Measurements from ENCODE around the gene KLHL25. TPM values are rescaled to one million over a fixed set of nuclear protein-coding genes. Genes with fewer than 3 reads are reported as not detected.

Gene KLHL25
- total and polyA plus RNA-seq, 2 of the 8 experiments (the other 6 are each of a cell fraction or from before 2014, with no cell fraction given), result 16.5 to 22.0 TPM

- Histone ChIP-seq H2AK5ac (ENCODE audit: low read depth, low read length) (0 out of 2 replicates have a peak overlapping the region, but pooled peaks have one; percentile 53), H3K23me2 (ENCODE audit: low read depth, low read length) (peaks cover 2% of the 10 kb centered on the region; the same call in 1 of the 2 replicates), H2BK120ac (replicated peaks; ENCODE audit: low read depth, low read length) (no peak overlapping the region), H3K9ac (replicated peaks in 1 of 4; ENCODE audit: extremely low read depth in 1 of 4, low read depth in 3 of 4, low read length in 3 of 4) (no peak overlapping the region), H2BK20ac (ENCODE audit: low read length) (no peak overlapping the region), H3K14ac (ENCODE audit: insufficient read length) (no peak overlapping the region), H2BK15ac (ENCODE audit: low read length) (no peak overlapping the region), H3K27ac (ENCODE audit: low read depth, low read length) (no peak overlapping the region), H4K8ac (ENCODE audit: extremely low read depth, insufficient read depth, low read length) (no peak overlapping the region), H3K23ac (ENCODE audit: insufficient read length) (no peak overlapping the region), H2AFZ (ENCODE audit: low read length) (no peak overlapping the region), H3K79me1 (ENCODE audit: low read depth, low read length) (no peaks in the 10 kb centered on the region; the same call in 1 of the 2 replicates), H3K4ac (replicated peaks; ENCODE audit: insufficient read length, low read depth, low read length) (no peak overlapping the region), H3K4me1 (replicated peaks in 1 of 4; ENCODE audit: control insufficient read depth in 3 of 4, insufficient read depth in 4 of 4, low read length in 3 of 4) (peaks cover 6 to 45% (median 33%) of the 10 kb centered on the region in 4 experiments), H3K18ac (ENCODE audit: extremely low read depth, low read length) (peak overlapping the region; percentile 32; the same call in 1 of the 2 replicates), H3K9me3 (ENCODE audit: insufficient read depth in 2 of 2, low read depth in 1 of 2, low read length in 1 of 2) (no peaks in the 10 kb centered on the region), H3K56ac (replicated peaks; ENCODE audit: insufficient read length, low read depth, low read length) (no peak overlapping the region), H2BK12ac (ENCODE audit: low read depth, low read length) (no peak overlapping the region), H3K36me3 (ENCODE audit: control insufficient read depth in 2 of 4, insufficient read depth in 4 of 4, low read length in 3 of 4) (peaks cover 3 to 28% (median 14%) of the 10 kb centered on the region in 4 experiments; a peak in 6 of 8 replicates), H4K5ac (ENCODE audit: insufficient read length, low read depth, low read length) (no peak overlapping the region), H4K91ac (replicated peaks; ENCODE audit: insufficient read length, low read length) (no peak overlapping the region), H3K4me2 (ENCODE audit: insufficient read depth in 1 of 2, low read depth in 2 of 2, low read length in 2 of 2) (no peak overlapping the region), H3K4me3 (ENCODE audit: extremely low read depth in 1 of 4, insufficient read depth in 2 of 4, low read depth in 3 of 4, low read length in 4 of 4) (no peak overlapping the region), H2BK5ac (ENCODE audit: low read depth, low read length) (peak overlapping the region; percentile 60; the same call in 1 of the 2 replicates), H3K27me3 (replicated peaks in 1 of 4; ENCODE audit: control insufficient read depth in 3 of 4, extremely low read depth in 1 of 4, insufficient read depth in 3 of 4, low read length in 3 of 4) (no peaks in the 10 kb centered on the region), H3K79me2 (ENCODE audit: control insufficient read depth in 1 of 2, insufficient read depth in 2 of 2, low read length in 2 of 2) (no peaks in the 10 kb centered on the region), H4K20me1 (replicated peaks in 1 of 2; ENCODE audit: control insufficient read depth in 1 of 2, insufficient read depth in 2 of 2, low read length in 2 of 2) (peaks cover 0 to 2% of the 10 kb centered on the region in 2 experiments)
- FAIRE-seq, result no peak
- POLR2A ChIA-PET (ENCODE audit: partially characterized antibody), result interaction anchor here (1.1 to 1.4 kb wide), 2 partner anchors 10 to 45 kb away, joined by 4 read pairs; no protein-coding TSS in a partner anchor
- CTCF ChIA-PET (ENCODE audit: partially characterized antibody), result interaction anchor here (0.7 to 4.8 kb wide), 9 partner anchors 7 to 86 kb away, joined by 3 to 20 read pairs (median 8); no protein-coding TSS in a partner anchor
- DNase-seq (ENCODE audit: low read depth in 1 of 2, low spot score in 2 of 2), result peak in 1 of 2 experiments; percentile 66
- 65% methylated on average over 11 of the region's 11 CpGs; no CpG with 5 or more reads in 1 of the 2 experiments for WGBS, 2 experiments (ENCODE audit: extremely low coverage in 1 of 2, insufficient coverage in 1 of 2, insufficient read length in 1 of 2, insufficient replicate concordance in 2 of 2, low coverage in 1 of 2, low lambda C conversion rate in 2 of 2, missing lambda C conversion rate in 1 of 2)
- TF ChIP-seq POLR2A (IDR thresholded peaks at IDR 0.05; ENCODE audit: control extremely low read depth in 1 of 2, low read depth in 2 of 2, low read length in 2 of 2) (peak in 1 of 2 experiments; percentile 42; a peak in 2 of 3 replicates), CTCF (IDR thresholded peaks at IDR 0.05; ENCODE audit: control extremely low read depth in 1 of 3, insufficient read depth in 1 of 3, low read depth in 1 of 3, low read length in 3 of 3) (peak; percentile 41 to 71 (median 54)), TEAD4 (IDR thresholded peaks at IDR 0.05; ENCODE audit: low read depth, low read length) (no peak), SIN3A (conservative IDR thresholded peaks at IDR 0.05 in 1 of 2, IDR thresholded peaks at IDR 0.05 in 1 of 2; ENCODE audit: low read depth in 1 of 2, low read length in 2 of 2) (peak in 1 of 2 experiments; percentile 32; a peak in 1 of 4 replicates), BCL11A (IDR thresholded peaks at IDR 0.05; ENCODE audit: low read depth in 2 of 2, low read length in 2 of 2) (no peak), CTBP2 (IDR thresholded peaks at IDR 0.05; ENCODE audit: borderline replicate concordance, insufficient read depth, insufficient read length, low read length) (no peak), MAX (IDR thresholded peaks at IDR 0.05) (peak; percentile 49), RAD21 (IDR thresholded peaks at IDR 0.05 in 1 of 2, conservative IDR thresholded peaks at IDR 0.05 in 1 of 2; ENCODE audit: low read depth in 2 of 2, low read length in 2 of 2) (peak; percentile 53 to 64), POLR2AphosphoS5 (IDR thresholded peaks at IDR 0.05; ENCODE audit: low read depth, low read length) (peak; percentile 40; the same call in 1 of the 2 replicates)
Observed at GRCh38 chr15:85748729-85749128, 46.0 kb downstream of the KLHL25 start.
